ENCODE results near the gene CMSS1. TPM values are rescaled to one million over a fixed set of nuclear protein-coding genes. Genes with fewer than 3 reads are reported as not detected.

CMSS1 gene
- polyA plus RNA-seq, 1 of the 3 experiments (the other 2 are of a cell fraction), result 9.1 TPM

- no peak overlapping the region for H3K4me2 ChIP-seq
- peak overlapping the region in 1 of 2 experiments; percentile 65; a peak in 2 of 4 replicates for H3K27ac ChIP-seq (ENCODE audit: low read depth in 2 of 2, low read length in 1 of 2)
- no peaks in the 10 kb centered on the region for H3K36me3 ChIP-seq (replicated peaks in 1 of 2; ENCODE audit: control insufficient read depth in 1 of 2, insufficient read depth in 2 of 2, low read length in 1 of 2)
- H3K9me3 ChIP-seq, result no peaks in the 10 kb centered on the region
- H4K20me1 ChIP-seq (ENCODE audit: insufficient read depth), result no peaks in the 10 kb centered on the region
- H3K4me1 ChIP-seq (ENCODE audit: control insufficient read depth in 1 of 2, insufficient read depth in 2 of 2, low read depth in 1 of 2, low read length in 1 of 2), result peaks cover 4 to 14% of the 10 kb centered on the region in 2 experiments; a peak in 2 of 4 replicates
- no peaks in the 10 kb centered on the region for H3K9me2 ChIP-seq
- TF ChIP-seq FOXM1 (IDR thresholded peaks at IDR 0.05; ENCODE audit: low read depth) (no peak), NRF1 (IDR thresholded peaks at IDR 0.05; ENCODE audit: low read depth, low read length) (no peak), IRF3 (IDR thresholded peaks at IDR 0.05; ENCODE audit: low read depth, low read length) (no peak), FOSL2 (IDR thresholded peaks at IDR 0.05; ENCODE audit: borderline replicate concordance, low read depth) (no peak), GABPA (IDR thresholded peaks at IDR 0.05; ENCODE audit: low read depth) (no peak), JUND (IDR thresholded peaks at IDR 0.05) (0 out of 2 replicates have a peak, but pooled peaks have one; percentile 12), EP300 (IDR thresholded peaks at IDR 0.05; ENCODE audit: borderline replicate concordance in 1 of 2, low read depth in 1 of 2, low read length in 1 of 2) (peak in 1 of 2 experiments; percentile 34; a peak in 1 of 4 replicates), EZH2phosphoT487 (IDR thresholded peaks at IDR 0.05; ENCODE audit: borderline replicate concordance, low read depth) (no peak), ELF1 (IDR thresholded peaks at IDR 0.05) (no peak), NFIC (IDR thresholded peaks at IDR 0.05; ENCODE audit: borderline replicate concordance) (peak; percentile 63; the same call in 1 of the 2 replicates), YY1 (IDR thresholded peaks at IDR 0.05; ENCODE audit: low read depth) (0 out of 2 replicates have a peak, but pooled peaks have one; percentile 51)
- H3F3A ChIP-seq (replicated peaks; ENCODE audit: insufficient read depth), result peaks cover 3% of the 10 kb centered on the region
- no peak overlapping the region for H3K4me3 ChIP-seq (ENCODE audit: low read depth in 2 of 2, low read length in 1 of 2)
- no peak for DNase-seq
- H3K79me2 ChIP-seq (ENCODE audit: insufficient read depth), result no peaks in the 10 kb centered on the region
- H3K27me3 ChIP-seq (ENCODE audit: insufficient read depth), result no peaks in the 10 kb centered on the region
- ChIA-PET CTCF (no interaction called here), POLR2A (no interaction called here)
- peak overlapping the region; percentile 1; the same call in 1 of the 2 replicates for H3K9ac ChIP-seq
- no peak overlapping the region for H2AFZ ChIP-seq (ENCODE audit: low read depth)
Observed at GRCh38 chr3:99918715-99919114, 101.1 kb downstream of the CMSS1 start.

- H3K4me1 ChIP-seq (ENCODE audit: control insufficient read depth in 1 of 2, insufficient read depth in 2 of 2, low read depth in 1 of 2, low read length in 1 of 2), result peaks cover 4 to 14% of the 10 kb centered on the region in 2 experiments; a peak in 2 of 4 replicates
- ChIA-PET POLR2A (no interaction called here), CTCF (no interaction called here)
- no peak overlapping the region for H3K4me3 ChIP-seq (ENCODE audit: low read depth in 2 of 2, low read length in 1 of 2)
- no peaks in the 10 kb centered on the region for H3K9me3 ChIP-seq
- no peaks in the 10 kb centered on the region for H3K36me3 ChIP-seq (replicated peaks in 1 of 2; ENCODE audit: control insufficient read depth in 1 of 2, insufficient read depth in 2 of 2, low read length in 1 of 2)
- H3K9me2 ChIP-seq, result no peaks in the 10 kb centered on the region
- no peaks in the 10 kb centered on the region for H3K79me2 ChIP-seq (ENCODE audit: insufficient read depth)
- H3K27ac ChIP-seq (ENCODE audit: low read depth in 2 of 2, low read length in 1 of 2), result peak overlapping the region in 1 of 2 experiments; percentile 65; a peak in 2 of 4 replicates
- no peaks in the 10 kb centered on the region for H3K27me3 ChIP-seq (ENCODE audit: insufficient read depth)
- no peak overlapping the region for H3K9ac ChIP-seq
- no peak for DNase-seq
- no peak overlapping the region for H2AFZ ChIP-seq (ENCODE audit: low read depth)
- no peaks in the 10 kb centered on the region for H4K20me1 ChIP-seq (ENCODE audit: insufficient read depth)
- H3F3A ChIP-seq (replicated peaks; ENCODE audit: insufficient read depth), result no peaks in the 10 kb centered on the region
- H3K4me2 ChIP-seq, result no peak overlapping the region
- TF ChIP-seq SMC3 (IDR thresholded peaks at IDR 0.05; ENCODE audit: low read depth, low read length) (no peak), CTCF (IDR thresholded peaks at IDR 0.05) (no peak), RCOR1 (IDR thresholded peaks at IDR 0.05; ENCODE audit: low read length) (no peak), USF2 (IDR thresholded peaks at IDR 0.05; ENCODE audit: borderline replicate concordance, low read depth, low read length) (no peak), CHD2 (IDR thresholded peaks at IDR 0.05; ENCODE audit: low read length, partially characterized antibody) (no peak), SIN3A (IDR thresholded peaks at IDR 0.05; ENCODE audit: borderline replicate concordance, low read depth, low read length) (no peak), NRF1 (IDR thresholded peaks at IDR 0.05; ENCODE audit: low read depth, low read length) (no peak), TEAD4 (IDR thresholded peaks at IDR 0.05; ENCODE audit: borderline replicate concordance, insufficient read depth) (no peak), TCF12 (IDR thresholded peaks at IDR 0.05) (no peak), ELF1 (IDR thresholded peaks at IDR 0.05) (no peak), IRF3 (IDR thresholded peaks at IDR 0.05; ENCODE audit: low read depth, low read length) (no peak), RFX5 (IDR thresholded peaks at IDR 0.05; ENCODE audit: low read length) (no peak), EZH2phosphoT487 (IDR thresholded peaks at IDR 0.05; ENCODE audit: borderline replicate concordance, low read depth) (no peak), POLR2AphosphoS5 (IDR thresholded peaks at IDR 0.05; ENCODE audit: low read depth, low read length) (no peak), NFIC (IDR thresholded peaks at IDR 0.05; ENCODE audit: borderline replicate concordance) (no peak)
Observed at GRCh38 chr3:99919694-99920093, 102.0 kb downstream of the CMSS1 start.

Data from SK-N-SH (cell line).